ENCODE measurements around the gene EXOC3. TPM values are rescaled to one million over a fixed set of nuclear protein-coding genes. Genes with fewer than 3 reads are reported as not detected.

Gene EXOC3
- 39.4 to 58.1 TPM (median 43.3 TPM) in 3 replicates for total RNA-seq
- long read RNA-seq, transcript EXOC3-209 (13 exons, 2,825 nt): major isoform, 48 of 63 reads
- long read RNA-seq, partial matches to known transcripts: 1 of 63 reads
- long read RNA-seq, other reads (novel, unspliced or antisense): 13 of 63 reads

DNA sequence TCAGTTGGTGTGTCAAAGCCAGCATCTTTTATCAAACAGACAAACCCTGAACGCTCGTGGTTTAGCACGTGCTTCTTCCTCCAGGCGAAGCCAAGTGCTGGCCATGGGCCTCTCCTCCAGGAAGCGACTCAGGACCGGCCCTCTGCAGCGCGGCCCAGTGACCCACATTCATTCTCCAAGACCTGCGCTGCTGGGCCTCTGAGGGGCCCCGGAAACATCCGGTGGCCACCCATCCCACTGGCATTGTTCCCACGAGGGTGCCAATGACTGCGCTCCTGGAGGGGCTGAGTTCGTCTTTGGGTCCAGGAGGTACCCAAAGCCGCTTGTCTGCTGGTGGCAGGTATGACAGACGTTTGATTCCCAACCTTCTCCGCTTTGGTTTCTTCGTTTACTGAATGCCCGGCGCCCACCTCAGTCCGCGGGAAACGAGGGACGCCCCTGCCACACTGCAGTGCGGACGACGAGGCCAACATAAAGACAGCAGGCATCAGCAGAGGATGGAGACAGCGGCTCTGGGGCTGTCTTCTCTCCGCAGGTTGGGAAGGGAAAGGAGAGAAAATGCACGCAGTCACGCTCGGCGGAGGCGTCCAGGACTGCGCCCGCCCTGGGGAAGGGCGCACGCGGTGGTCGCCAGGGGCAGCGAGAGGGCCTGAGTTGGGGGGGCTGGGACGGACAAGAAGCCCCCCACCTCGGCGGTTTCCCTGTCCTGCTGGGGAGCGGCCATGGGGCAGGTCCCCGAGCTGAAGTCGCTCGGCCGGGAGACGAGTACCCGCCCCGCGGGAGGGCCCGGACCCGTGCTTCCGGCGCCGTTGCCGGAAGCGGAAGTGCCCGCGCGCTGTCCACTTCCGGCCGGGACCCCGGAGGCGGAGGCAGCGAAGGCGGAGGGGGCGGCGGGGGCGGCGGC, at the start of gene EXOC3:
TSS of gene EXOC3 (plus strand) at position 842 of the 904 bp plus-strand sequence. CDS start 3,030 bp downstream, outside the sequence.
- no peak for DNase-seq (ENCODE audit: low spot score)
- peak within 1 kb of the TSS; percentile 97 for H3K4me3 Mint-ChIP-seq (ENCODE audit: unreplicated experiment)
- peaks cover 38% of the 10 kb centered on the region for H3K4me1 Mint-ChIP-seq (ENCODE audit: low read depth)
- H3K27ac Mint-ChIP-seq (ENCODE audit: unreplicated experiment): peak within 1 kb of the TSS; percentile 89
- TF ChIP-seq, protein P1, sequence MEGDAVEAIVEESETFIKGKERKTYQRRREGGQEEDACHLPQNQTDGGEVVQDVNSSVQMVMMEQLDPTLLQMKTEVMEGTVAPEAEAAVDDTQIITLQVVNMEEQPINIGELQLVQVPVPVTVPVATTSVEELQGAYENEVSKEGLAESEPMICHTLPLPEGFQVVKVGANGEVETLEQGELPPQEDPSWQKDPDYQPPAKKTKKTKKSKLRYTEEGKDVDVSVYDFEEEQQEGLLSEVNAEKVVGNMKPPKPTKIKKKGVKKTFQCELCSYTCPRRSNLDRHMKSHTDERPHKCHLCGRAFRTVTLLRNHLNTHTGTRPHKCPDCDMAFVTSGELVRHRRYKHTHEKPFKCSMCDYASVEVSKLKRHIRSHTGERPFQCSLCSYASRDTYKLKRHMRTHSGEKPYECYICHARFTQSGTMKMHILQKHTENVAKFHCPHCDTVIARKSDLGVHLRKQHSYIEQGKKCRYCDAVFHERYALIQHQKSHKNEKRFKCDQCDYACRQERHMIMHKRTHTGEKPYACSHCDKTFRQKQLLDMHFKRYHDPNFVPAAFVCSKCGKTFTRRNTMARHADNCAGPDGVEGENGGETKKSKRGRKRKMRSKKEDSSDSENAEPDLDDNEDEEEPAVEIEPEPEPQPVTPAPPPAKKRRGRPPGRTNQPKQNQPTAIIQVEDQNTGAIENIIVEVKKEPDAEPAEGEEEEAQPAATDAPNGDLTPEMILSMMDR (IDR thresholded peaks at IDR 0.05): peak; percentile 9
- H3K9me3 Mint-ChIP-seq (ENCODE audit: low read depth): no peaks in the 10 kb centered on the region
- H3K27me3 Mint-ChIP-seq (ENCODE audit: low read depth): no peaks in the 10 kb centered on the region
- H3K36me3 Mint-ChIP-seq (ENCODE audit: low read depth): peaks cover 11% of the 10 kb centered on the region

DNA sequence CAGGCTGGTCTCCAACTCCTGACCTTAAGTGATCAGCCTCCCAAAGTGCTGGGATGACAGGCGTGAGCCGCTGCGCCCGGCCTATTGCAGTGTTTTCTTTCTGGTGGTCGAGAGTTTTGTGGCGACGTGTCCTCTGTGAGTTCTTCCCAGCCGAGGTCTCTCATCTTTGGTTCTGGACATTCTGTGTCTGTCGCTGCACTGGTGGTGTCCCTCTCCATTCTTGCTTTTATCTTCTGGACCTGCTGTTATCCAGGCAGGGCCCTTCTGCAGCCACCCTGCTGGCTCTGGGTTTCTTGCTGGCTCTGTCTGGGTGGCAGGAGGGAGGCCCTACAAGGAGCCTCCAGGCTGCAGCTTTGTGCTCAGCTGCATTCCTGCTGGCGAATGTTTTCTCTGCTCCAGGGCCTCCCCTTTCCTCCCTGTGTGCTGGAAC, 49.1 kb upstream of the EXOC3 start:
- peak overlapping the region; percentile 91 for H3K27ac Mint-ChIP-seq (ENCODE audit: unreplicated experiment)

DNA sequence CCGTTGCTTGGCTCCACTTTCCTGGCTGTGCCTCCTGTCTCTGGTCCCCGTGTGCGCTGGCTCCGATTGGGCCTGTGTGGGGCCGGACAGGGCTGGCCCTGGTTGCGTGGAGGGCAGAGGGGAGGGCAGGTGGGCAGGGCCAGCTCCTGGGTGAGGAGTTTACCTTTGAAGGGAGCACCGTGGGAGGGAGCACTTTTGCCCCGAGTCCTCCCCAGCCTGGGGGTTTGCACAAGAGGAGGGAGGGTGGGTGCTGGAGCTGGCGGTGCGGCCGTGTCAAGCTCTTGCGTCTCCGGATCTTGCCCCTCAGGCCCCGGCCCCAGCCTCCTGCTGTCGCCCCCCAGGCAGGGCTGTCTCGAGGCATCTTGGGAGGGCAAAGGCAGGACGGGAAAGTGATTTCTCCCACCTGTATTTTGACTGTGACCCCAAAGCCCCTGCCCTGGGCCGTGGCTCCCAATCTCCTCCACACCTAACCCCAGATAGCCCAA, 48.3 kb upstream of the EXOC3 start:
- Mint-ChIP-seq H3K4me1 (ENCODE audit: low read depth) (peaks cover 41% of the 10 kb centered on the region), H3K27me3 (ENCODE audit: low read depth) (no peaks in the 10 kb centered on the region)
- peak; percentile 79 for DNase-seq (ENCODE audit: low spot score)

More for the DNA sequence above, 49.1 kb upstream of the EXOC3 start:
- H3K4me3 Mint-ChIP-seq (ENCODE audit: unreplicated experiment): no peak overlapping the region
- no peaks in the 10 kb centered on the region for H3K27me3 Mint-ChIP-seq (ENCODE audit: low read depth)
- H3K4me1 Mint-ChIP-seq (ENCODE audit: low read depth): peaks cover 35% of the 10 kb centered on the region
- peaks cover 4% of the 10 kb centered on the region for H3K36me3 Mint-ChIP-seq (ENCODE audit: low read depth)
- DNase-seq (ENCODE audit: low spot score): peak; percentile 55
- TF ChIP-seq, protein P1 (IDR thresholded peaks at IDR 0.05): no peak
- H3K9me3 Mint-ChIP-seq (ENCODE audit: low read depth): no peaks in the 10 kb centered on the region

DNA sequence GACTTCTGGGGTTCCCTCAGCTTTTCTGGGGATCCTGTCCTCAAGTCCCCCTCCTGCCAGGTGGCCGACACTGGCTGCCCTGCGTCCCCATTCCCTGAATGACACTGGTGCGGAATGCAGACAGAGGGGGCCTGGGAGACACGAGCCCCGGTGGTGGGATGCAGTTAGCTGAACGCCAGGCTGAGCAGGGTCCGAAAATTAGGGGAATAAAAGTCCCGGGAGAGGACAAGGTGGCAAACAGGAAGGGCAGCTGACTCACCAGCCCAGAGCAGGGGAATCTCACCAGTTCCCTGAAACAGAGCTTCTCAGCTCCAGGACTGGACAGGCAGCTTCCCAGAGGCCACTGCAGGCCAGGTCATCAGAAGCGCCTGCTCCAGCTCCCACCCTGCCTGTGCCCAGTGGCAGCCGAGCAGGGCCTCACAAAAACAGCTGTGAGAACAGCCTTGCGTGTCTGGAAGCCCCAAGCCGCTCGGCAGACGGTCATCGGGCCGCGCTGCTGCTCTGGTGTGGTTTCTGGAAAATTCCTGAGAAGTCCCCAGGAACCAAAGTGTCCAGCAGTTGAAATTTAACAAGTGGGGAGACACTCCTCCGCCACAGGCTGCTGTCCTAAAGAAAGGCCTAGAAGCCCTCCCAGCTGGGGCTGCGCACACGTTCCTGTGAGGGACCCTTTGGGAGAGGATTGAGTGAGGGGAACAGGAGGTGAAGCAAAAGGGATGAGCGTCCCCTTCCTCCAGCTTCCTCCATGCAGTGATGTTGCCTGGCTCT, 47.6 kb upstream of the EXOC3 start:
- DNase-seq (ENCODE audit: low spot score): peak; percentile 92
- no peaks in the 10 kb centered on the region for H3K27me3 Mint-ChIP-seq (ENCODE audit: low read depth)
- peaks cover 47% of the 10 kb centered on the region for H3K4me1 Mint-ChIP-seq (ENCODE audit: low read depth)
- no peaks in the 10 kb centered on the region for H3K9me3 Mint-ChIP-seq (ENCODE audit: low read depth)
- H3K36me3 Mint-ChIP-seq (ENCODE audit: low read depth): peaks cover under 1% of the 10 kb centered on the region
- TF ChIP-seq, protein P1 (IDR thresholded peaks at IDR 0.05): no peak
- H3K27ac Mint-ChIP-seq (ENCODE audit: unreplicated experiment): peak overlapping the region; percentile 98
- peak overlapping the region; percentile 7 for H3K4me3 Mint-ChIP-seq (ENCODE audit: unreplicated experiment)

More for the DNA sequence above, 48.3 kb upstream of the EXOC3 start:
- Mint-ChIP-seq H3K9me3 (ENCODE audit: low read depth) (no peaks in the 10 kb centered on the region), H3K27ac (ENCODE audit: unreplicated experiment) (peak overlapping the region; percentile 98), H3K4me3 (ENCODE audit: unreplicated experiment) (no peak overlapping the region), H3K36me3 (ENCODE audit: low read depth) (peaks cover 4% of the 10 kb centered on the region)
- TF ChIP-seq, protein P1 (IDR thresholded peaks at IDR 0.05): no peak
